ENCODE results near the gene SHC3.

Gene SHC3

DNA sequence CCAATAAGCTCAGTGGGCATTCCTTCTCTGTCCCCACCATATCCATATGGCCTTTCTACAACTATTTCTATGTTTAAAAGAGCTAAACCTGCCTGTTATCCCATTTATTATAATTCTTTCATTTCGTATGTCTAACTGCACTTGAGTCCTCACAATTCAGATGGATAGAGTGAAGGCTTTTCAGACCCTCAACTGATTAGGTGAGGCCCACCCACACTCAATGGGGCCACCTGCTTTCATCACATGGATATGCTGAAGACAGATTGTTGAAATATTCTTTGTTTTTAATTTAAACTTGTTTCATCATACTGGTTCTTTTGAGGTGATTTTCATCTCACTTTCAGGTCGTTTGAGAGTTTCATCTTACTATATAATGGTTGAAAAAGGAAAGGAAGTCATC is 193.0 kb downstream of the SHC3 start:
- DNase-seq (ENCODE audit: low read depth) = no peak

DNA sequence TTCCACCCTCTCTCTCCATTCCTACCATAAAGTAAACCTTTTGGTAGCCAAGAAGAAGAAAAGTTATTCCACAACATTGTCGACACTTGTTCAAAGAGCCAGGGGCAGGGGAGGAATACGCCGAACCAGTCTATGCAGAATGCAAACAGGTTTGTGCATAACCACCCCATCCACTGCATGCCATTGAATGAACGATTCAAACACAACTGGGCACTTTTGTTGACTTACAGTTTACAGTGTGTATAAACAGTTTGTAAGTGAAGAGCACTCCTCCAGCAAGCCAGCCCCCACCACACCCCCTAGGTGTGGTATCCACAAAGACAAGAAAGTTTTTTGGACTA is 194.1 kb downstream of the SHC3 start:
- DNase-seq (ENCODE audit: low read depth) = no peak

DNA sequence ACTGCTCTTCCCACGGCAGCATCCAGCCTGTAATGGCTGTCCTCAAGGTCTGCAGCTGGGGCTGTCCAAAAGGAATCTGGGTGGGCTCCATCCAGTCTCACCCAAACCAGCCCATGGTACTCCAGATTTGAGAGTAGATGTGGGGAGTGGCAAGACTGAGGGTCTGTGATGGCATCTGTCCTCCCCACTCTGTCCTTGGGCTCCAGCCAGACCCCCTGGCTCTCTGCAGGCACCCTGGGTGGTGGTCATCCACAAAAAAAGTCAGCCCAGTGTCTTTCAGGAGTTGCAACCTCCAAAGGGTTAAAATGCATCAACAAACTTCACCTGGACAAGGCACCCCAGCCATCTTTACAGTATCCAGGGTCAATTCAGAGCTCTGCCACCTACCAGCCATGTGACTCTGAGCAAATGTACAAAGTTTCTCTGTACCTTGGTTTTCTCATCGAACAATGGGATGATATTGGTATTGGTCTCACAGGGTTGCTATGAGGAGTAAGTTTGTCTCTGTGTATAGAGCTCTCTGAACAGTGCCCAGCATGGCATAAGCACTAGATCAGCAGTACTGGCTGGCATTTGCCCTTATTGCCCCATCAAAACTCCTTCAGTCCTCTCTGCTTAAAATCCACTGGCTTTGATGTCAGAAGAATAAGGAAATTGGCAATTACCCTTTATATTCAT is 194.6 kb downstream of the SHC3 start:
- no peak for DNase-seq (ENCODE audit: low read depth)

DNA sequence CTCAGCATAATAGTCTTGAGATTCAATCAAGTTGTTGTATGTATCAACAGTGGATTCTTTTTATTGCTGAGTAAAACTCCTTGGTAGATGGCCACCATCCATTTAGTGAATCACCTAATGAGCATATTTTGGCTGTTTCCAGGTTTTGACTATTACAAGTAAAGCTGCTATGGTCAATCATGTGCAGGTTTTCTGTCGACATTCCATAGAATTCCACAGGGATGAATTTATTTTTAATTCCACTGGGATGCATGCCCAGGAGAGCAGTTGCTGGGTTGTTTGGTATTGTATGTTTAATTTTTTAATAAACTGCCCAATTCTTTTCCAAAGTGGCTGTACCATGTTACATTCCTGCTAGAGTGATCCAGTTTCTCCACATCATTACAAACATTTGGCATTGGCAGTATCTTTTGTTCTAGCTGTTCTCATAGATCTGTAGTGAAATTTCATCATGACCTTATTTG is 197.8 kb downstream of the SHC3 start:
- no peak for DNase-seq (ENCODE audit: low read depth)

DNA sequence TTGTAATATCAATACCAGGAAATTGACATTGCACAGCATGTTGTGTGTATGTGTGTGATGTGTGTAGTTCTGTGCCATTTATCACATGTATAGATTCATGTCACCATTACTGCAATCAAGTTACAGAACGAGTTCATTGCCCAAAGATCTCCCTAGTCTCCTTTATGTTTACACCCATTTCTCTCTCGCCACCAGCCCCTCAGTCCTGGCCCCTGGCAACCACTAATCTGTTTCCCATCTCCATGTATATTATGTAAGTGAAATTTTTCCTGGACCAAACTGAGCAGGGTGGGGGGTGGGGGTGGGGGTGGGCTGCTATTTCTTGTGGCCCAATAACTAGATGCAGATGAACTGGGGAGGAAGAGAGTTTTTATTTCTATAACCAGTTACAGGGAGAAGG is 198.8 kb downstream of the SHC3 start:
- DNase-seq (ENCODE audit: low read depth) = no peak

DNA sequence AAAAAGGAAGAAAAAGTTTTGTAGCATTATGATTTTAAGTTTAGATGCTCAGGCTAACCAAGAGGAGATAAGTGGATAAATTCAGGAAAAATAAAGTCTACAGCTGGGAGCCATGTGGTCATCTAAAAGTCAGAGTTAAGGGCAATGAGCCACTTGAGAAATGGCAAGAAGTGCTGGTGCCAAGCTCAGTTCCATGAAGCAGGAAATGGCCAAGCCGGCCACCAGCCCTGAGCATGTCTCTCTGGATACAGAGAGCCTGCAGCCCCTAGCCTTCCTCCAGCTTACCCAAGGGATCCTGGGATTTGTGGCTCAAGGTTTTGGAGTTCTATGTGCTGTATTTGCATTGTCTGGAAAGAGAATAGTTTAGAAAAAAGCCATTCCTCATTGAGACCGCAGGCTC is 199.6 kb downstream of the SHC3 start:
- no peak for DNase-seq (ENCODE audit: low read depth)

DNA sequence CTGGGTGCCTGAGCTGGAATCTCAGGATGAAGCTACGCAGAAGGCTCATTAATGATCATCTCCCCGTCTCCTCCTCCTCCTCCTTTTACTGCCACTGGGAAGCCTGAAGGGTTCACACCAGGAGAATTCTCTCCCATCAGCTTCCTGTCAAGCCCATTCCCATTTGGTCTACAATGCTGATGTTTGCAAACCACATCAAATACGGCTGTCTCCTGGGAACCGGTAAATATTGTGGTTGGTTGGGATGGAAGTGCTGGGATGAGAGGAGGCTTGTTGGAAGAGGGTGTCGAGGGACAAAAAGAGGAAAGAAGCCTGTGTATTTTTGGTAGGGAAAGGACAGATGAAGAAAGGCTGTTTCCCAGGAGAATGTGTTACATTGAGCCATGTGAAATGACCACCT is 200.6 kb downstream of the SHC3 start:
- no peak for DNase-seq (ENCODE audit: low read depth)

DNA sequence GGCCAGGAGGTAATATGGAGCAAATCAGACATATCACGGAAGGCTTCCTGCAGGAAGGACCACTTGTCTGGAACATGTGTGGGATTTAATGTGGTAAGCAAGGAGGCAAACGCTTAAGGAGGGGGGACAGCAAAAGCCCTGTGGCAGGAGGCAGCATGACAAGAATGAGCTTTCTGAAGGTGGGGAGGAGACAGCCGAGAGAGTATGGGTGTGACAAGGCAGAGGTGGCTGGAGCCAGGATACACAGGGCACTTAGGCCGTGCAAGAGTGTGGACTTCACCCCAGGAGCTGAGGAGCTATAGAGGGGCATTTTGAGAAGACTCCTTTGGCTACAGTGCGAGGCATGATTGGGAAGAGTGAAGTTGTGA is 201.7 kb downstream of the SHC3 start:
- no peak for DNase-seq (ENCODE audit: low read depth)

DNA sequence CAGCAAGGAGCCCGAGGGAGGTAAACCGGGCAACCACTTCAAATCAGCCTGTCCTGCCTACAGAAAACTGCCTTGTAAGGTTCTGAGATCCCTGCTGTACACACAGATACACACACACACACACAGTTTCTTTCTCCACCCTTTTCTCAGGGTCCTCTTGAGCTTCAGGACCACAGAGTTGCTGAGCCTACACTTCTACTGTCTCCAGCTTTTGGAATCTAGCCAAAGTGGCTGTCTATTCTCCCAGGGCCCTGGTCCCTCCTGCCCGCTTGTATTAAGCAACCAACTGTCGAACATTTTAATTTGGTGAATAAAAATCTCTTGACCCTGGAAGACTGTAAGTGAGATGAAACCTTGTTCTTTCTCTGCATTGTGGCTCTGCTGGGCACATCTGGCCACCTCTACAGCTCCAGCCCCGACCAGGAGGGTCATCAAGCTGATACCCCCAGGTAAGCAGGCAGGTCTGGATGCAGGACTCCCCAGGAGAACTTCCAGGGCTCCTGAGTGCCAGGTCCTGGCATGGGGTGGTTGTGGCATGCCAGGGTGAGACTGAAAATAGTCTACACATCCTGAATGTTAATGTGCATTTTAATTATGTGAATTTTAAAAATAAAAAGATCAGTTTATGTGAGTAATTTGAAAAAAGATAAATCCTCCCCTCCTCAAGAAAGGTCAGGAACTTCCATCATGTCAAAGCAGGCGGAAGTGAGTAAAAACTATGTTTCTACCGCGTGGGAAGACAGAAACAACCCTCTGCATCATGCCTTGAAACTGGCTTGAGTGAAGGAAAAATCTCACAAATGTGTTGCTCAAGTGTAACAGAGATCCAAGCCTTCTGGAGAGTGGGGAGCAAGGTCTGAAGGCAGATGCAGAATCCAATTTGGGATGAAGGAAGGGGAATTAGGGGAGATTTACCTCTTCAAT is 202.4 kb downstream of the SHC3 start:
- no peak for DNase-seq (ENCODE audit: low read depth)

DNA sequence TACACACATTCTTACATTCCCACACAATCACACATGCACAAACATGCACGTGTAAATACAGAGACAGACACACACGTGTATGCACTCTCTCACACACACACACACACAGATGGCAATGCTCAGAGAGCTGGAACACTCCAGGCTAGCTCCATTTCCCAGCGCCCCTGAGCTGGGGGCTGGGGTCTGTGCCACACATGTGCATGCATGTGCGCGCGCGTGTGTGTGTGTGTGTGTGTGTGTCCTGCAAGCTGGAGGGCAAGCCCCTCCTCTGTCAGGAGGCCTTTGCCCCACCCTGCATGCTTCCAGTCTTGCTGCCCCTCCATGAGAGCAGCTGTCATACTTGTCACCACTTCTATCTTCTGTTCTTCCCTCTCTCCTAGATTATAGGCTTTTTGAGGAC is 204.0 kb downstream of the SHC3 start:
- no peak for DNase-seq (ENCODE audit: low read depth)

DNA sequence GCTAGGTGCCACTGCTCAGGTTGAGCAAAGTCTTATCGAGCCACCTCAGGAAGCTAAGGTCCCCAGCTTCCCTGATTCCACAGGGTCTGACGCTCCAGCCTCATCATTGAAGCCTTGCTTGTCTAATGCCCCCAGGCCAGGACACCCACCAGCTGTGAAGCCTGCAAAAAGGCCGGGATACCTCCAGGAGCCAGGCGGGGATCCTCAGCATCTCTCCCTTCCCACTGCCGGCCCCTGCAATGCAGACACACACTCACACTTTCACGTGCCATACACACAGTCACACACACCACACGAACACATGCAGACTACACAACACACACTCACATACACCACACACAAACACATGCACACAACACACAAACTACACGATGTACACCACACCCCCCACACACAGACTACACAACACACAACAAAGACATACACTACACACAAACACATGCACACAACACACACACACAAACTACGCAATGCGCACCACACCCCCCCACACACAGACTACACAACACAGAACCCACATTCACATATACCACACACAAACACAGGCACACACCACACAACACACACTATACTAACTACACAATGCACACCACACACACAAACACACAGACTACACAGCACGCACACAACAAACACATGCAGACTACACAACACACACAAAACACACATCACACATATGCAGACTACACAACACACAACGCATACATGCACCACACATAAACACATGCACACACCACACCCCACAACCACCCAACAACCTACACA is 205.2 kb downstream of the SHC3 start:
- no peak for DNase-seq (ENCODE audit: low read depth)

DNA sequence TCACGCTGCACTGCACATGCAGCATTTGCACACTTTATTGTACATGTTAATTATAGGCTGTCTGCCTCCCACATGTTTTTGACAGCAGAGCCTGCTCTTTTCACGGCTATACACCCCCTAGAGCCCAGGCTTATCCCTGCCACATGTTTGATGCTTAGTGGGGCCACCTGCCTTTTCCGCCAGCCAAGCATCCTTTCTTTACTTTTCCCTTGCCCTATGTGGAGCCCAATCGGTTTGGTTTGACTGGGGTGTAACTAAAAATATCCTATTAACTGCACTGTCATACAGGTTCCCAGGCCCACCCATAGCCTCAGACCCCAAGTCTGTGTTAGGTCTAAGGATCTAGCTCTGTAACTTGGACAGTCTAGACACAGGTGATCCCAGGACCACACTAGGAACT is 206.2 kb downstream of the SHC3 start:
- no peak for DNase-seq (ENCODE audit: low read depth)

DNA sequence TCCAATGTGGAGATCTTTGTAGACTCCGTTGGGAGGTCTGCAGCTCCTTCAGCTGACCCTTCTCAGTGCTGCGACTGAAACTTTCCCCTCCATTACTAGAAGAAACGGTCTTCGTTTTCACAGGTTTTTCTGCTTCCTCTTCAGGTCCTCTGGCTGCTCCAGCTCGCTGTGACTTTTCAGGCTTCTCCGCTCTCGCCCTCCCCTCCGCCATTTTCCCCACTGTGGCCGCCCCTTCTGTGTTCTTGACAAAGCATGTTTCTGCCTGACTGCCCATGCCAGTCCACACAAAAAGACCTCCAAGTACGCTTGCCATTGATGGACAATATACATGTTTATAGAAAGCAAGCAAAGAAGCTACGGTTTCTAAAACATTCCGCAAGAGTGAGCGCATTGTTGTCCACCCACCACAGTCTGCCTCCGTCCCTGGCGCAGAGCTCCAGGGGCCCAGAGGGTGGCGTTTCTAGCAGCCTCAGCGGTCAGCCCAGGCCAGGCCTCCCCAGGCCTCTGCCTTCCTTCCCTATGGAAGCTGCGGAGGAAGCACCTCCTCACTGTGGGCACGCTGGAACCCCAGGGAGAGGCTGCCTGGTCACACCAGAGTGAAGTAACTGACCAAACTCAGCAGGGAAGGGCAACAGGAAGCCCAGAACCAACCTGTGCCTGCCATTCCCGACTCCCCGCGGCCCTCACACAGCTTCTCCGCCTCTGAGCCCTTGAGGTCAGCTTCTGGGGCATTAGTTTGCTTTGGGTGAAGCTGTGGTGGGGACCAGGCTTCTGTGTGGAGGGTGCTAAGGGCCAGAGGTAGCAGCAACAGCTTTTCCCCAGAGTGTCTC is 207.3 kb downstream of the SHC3 start:
- DNase-seq (ENCODE audit: low read depth) = no peak

DNA sequence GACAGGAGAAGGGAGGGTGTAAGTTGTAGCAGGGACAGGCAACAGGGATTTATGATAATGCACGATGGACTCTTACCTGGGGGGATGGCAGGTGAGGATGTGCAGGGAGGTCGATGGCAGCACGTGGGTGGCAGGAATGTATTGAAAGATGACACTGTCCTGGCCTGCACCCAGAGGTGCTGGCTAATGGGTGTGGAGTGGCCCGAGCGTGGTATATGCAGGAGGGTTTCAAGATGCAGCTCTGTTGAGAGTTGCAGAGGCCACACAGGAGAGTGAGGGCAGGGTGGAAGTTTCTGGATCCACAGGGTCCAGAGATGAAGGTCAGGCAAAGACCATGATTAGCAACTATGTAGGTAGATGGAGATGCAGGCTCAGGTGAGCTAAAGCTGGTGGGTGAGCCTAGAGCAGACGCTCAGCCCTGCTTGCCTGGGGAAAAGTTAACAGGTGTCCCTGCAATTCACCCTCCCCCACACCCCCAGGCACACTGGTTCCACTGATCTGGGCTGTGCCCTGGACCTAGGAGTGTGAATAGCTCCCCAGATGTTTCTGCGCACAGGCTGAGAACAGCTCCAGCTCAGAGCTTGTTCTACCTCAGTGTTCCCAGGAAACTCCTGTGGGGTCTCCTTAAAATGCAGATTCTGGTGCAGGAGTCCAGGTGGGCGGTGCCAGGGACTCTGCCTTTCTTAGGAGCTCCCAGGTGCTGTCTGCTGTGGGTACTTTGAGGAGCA is 208.8 kb downstream of the SHC3 start:
- no peak for DNase-seq (ENCODE audit: low read depth)

DNA sequence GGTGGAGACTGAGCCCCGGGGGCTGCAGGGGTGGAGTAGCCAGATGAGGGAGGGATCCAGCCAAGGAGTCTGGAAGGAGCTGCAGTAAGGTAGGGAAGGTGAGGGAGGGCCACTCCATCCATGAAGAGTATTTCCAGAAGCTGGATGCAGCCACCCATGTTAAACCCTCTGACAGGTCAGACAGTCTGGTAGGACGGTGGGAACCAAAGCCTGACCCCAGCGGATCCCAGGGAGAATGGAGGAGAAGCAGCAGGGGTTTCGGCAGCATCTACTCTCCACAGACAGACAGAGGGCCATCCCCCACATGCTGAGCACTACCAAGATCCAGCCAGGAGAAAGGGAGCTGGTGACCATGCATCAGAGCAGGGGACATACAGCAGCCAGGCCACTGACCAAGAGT is 209.8 kb downstream of the SHC3 start:
- no peak for DNase-seq (ENCODE audit: low read depth)

DNA sequence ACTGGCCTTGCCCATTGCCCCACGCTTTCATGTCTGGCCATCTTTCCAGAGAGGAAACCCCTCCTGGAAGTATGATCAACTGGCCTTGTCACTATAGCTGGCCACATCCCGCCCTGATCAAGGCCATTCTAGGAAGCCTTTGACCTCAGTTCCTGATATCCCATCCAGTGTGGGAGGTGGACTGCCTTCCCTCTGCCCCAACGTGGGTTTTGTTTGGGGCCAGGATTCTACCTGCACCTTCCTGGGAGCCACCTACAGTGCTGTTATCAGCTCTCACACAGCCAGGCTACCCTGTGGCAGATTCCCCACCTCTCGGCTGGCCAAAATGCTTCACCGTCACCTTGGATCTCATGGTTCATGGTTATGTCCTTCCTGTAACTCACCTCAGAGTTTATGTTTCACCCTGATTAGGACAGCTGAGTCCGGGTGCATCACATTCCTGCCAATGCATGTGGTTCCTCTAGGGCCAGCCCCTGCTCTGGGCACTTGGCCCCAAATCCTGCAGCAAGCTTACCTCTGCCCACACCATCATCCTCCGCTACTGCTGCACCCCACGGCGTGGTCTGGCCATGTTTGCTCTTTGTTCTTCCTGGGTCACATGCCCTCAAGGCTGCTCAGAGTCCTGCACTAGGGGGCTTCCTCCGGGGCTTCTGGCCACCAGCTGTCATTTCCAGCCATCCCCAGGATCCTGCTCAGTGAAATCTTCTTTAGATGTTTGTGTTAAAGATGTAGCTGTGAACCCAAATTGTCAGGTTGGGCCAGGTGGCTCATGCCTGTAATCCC is 211.5 kb downstream of the SHC3 start:
- DNase-seq (ENCODE audit: low read depth) = no peak

DNA sequence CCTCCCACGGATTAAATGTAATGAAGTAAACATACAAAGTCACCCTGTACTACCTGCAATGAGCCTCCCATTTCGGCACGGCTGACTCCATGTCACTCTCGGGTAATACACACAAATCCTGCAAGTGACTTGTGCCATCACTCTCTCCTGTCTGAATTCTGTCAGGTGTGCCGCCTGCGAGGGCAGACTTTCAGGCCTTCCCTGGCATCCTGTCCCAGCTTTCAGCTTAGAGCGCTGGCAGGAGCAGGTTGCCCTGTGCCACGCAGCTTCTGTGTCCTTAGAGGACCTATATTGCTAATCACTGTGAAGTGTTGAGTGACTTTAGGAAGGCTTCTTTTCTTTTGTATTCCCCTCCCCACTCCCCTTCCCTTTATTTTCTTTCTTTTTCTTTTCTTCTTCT is 213.1 kb downstream of the SHC3 start:
- no peak for DNase-seq (ENCODE audit: low read depth)

DNA sequence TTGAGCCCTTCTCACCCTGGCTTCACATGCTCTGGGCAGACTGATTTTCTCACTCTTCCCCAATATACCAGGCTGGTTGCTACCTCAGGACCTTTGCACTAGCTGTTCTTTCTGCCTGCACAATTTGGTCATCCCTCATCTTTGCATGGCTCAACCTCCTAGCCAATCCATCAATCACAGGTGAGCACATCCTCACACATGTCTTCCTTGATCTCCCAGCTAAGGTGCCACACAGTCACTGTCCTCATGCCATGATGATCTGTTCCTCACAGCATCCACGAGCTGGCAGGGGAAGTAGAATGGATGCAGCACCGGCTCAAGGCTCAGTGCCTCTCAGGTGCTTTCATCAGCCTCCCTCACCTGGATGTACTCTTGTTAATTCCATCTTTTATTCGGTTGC is 218.0 kb downstream of the SHC3 start:
- DNase-seq (ENCODE audit: low read depth) = no peak

DNA sequence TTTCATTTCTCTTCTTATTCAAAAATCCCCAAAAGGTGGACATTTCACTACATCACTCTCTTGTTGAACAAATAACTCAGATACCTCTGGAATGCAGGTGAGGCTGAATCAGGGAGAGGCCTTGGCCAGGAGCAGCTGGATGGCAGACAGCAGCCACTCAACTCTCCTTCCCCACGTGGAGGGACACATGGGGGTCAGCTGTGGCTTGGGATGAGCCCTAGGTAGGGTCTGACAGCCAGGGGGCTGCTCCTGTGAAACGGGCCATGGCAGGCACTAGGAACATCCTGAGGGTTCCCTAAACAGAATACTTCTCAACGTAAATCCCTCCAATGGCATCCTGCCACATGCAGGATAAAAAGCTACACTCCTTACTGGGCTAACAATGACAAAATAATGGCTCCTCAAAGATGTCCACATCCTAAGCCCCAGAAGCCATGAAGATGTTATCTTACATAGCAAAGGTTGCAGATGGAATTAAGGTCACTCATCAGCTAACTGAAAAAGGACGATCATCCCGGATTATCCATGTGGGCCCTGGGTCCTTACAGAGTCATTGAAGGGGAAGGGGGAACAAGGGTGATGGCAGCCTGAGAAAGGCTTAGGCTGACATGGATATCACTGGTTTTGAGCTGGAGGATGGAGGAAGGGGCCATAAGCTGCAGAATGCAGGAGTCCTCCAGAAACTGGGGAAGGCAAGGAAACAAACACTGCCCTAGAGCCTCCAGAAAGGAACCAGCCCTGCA is 218.7 kb downstream of the SHC3 start:
- DNase-seq (ENCODE audit: low read depth) = no peak

DNA sequence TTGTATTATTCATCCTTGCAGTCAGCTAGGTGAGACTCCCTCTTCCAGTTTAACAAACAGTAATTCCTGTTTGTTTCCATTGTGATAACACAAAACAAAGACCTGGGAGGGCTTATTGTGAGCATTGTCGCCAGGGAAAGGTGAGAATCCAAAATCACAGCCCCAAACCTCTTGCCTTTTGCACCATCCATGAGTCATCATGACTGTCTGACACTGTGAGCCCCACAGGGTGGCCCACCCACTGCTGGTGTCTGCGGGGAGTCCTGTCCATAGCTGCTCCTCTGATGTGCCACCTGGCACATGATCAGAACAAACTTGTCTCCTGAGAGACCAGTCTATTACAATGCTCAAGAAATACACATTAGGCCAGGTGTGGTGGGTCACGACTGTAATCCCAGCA is 221.1 kb downstream of the SHC3 start:
- DNase-seq (ENCODE audit: low read depth) = no peak

All from T follicular helper cell (primary cell).